ENCODE data around the gene USP30. TPM values are rescaled to one million over a fixed set of nuclear protein-coding genes. Genes with fewer than 3 reads are reported as not detected.

USP30 gene
- total and polyA plus RNA-seq, 9 of the 15 experiments (the other 6 are each of a cell fraction or from before 2014, with no cell fraction given): 1.4 to 15.2 (median 7.0) TPM

DNA sequence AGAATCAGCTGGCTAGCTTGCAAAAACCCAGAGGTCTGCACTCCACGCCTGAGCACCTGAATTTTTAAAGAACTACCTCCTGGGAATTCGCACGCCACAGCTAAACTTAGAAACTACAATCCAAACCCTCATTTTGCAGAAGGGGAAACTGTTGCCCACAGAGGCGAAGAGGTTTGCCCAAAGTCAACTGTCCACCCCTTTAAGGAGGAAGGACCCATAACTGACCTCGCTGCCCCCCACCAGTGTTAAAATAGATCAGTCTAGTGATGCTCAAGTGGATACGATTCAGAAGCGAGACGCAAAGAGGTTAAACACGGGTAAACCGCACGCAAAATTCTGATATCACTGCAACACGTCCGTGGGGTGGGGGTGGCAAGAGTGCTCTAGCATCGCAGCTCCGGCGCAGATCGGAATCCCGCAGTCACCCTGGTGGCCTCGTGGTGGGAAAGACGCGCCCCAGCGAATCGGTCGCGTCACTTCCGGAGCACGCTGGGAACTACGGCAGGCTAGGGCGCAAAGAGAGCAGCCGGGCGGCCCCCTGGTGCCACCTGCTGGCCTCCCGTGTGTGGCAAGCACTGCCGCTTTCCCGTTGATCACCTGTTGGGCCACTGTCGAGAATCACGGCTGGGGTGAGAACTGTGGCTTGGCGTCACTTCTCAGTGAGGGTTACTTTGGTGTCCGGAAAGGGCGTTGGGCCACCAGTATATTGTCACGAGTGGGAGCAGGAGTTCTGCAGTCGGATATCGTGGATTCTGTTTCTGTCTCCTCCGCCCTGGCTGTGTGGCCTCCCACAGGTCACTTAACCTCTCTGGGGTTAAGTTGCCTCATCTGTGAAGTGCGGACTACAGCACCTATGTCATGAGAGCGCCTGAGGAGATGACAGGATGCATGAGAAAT lies 40.9 kb downstream of the USP30 start, which contains the start of gene ALKBH2 (continued):
- TF ChIP-seq, protein P1, sequence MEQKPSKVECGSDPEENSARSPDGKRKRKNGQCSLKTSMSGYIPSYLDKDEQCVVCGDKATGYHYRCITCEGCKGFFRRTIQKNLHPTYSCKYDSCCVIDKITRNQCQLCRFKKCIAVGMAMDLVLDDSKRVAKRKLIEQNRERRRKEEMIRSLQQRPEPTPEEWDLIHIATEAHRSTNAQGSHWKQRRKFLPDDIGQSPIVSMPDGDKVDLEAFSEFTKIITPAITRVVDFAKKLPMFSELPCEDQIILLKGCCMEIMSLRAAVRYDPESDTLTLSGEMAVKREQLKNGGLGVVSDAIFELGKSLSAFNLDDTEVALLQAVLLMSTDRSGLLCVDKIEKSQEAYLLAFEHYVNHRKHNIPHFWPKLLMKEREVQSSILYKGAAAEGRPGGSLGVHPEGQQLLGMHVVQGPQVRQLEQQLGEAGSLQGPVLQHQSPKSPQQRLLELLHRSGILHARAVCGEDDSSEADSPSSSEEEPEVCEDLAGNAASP (IDR thresholded peaks at IDR 0.05): no peak
- TF ChIP-seq NONO (IDR thresholded peaks at IDR 0.05; ENCODE audit: low read depth in 2 of 2, low read length in 1 of 2) (0 out of 4 replicates have a peak, but pooled peaks of 1 of the 2 experiments have one; percentile 23), ZFP1 (CRISPR knock-in tag; IDR thresholded peaks at IDR 0.05) (no peak), CBX3 (IDR thresholded peaks at IDR 0.05; ENCODE audit: borderline replicate concordance in 1 of 2, low read length in 2 of 2) (peak in 1 of 2 experiments; percentile 92; a peak in 1 of 3 replicates), CCNT2 (IDR thresholded peaks at IDR 0.05; ENCODE audit: borderline replicate concordance, extremely low read depth, insufficient read length, low read depth, low read length) (peak; percentile 39), BCL6 (CRISPR knock-in tag; IDR thresholded peaks at IDR 0.05) (no peak), ZNF239 (CRISPR knock-in tag; IDR thresholded peaks at IDR 0.05) (no peak), RHOXF2B (CRISPR knock-in tag; conservative IDR thresholded peaks at IDR 0.05) (no peak), HDAC3 (IDR thresholded peaks at IDR 0.05; ENCODE audit: borderline replicate concordance, partially characterized antibody) (no peak), MAFF (IDR thresholded peaks at IDR 0.05; ENCODE audit: low read length) (no peak), ZNF354B (CRISPR knock-in tag; IDR thresholded peaks at IDR 0.05) (no peak), HLTF (IDR thresholded peaks at IDR 0.05) (peak; percentile 49; the same call in 1 of the 2 replicates), ZNF740 (CRISPR knock-in tag; IDR thresholded peaks at IDR 0.05) (peak; percentile 82), ZNF740 (tag; IDR thresholded peaks at IDR 0.05) (no peak; a peak in 1 of 4 replicates), MECOM (CRISPR knock-in tag; IDR thresholded peaks at IDR 0.05) (no peak)
- TF ChIP-seq, protein P2, sequence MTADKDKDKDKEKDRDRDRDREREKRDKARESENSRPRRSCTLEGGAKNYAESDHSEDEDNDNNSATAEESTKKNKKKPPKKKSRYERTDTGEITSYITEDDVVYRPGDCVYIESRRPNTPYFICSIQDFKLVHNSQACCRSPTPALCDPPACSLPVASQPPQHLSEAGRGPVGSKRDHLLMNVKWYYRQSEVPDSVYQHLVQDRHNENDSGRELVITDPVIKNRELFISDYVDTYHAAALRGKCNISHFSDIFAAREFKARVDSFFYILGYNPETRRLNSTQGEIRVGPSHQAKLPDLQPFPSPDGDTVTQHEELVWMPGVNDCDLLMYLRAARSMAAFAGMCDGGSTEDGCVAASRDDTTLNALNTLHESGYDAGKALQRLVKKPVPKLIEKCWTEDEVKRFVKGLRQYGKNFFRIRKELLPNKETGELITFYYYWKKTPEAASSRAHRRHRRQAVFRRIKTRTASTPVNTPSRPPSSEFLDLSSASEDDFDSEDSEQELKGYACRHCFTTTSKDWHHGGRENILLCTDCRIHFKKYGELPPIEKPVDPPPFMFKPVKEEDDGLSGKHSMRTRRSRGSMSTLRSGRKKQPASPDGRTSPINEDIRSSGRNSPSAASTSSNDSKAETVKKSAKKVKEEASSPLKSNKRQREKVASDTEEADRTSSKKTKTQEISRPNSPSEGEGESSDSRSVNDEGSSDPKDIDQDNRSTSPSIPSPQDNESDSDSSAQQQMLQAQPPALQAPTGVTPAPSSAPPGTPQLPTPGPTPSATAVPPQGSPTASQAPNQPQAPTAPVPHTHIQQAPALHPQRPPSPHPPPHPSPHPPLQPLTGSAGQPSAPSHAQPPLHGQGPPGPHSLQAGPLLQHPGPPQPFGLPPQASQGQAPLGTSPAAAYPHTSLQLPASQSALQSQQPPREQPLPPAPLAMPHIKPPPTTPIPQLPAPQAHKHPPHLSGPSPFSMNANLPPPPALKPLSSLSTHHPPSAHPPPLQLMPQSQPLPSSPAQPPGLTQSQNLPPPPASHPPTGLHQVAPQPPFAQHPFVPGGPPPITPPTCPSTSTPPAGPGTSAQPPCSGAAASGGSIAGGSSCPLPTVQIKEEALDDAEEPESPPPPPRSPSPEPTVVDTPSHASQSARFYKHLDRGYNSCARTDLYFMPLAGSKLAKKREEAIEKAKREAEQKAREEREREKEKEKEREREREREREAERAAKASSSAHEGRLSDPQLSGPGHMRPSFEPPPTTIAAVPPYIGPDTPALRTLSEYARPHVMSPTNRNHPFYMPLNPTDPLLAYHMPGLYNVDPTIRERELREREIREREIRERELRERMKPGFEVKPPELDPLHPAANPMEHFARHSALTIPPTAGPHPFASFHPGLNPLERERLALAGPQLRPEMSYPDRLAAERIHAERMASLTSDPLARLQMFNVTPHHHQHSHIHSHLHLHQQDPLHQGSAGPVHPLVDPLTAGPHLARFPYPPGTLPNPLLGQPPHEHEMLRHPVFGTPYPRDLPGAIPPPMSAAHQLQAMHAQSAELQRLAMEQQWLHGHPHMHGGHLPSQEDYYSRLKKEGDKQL (CRISPR knock-in tag; IDR thresholded peaks at IDR 0.05; ENCODE audit: borderline replicate concordance): no peak
- TF ChIP-seq, protein P3, sequence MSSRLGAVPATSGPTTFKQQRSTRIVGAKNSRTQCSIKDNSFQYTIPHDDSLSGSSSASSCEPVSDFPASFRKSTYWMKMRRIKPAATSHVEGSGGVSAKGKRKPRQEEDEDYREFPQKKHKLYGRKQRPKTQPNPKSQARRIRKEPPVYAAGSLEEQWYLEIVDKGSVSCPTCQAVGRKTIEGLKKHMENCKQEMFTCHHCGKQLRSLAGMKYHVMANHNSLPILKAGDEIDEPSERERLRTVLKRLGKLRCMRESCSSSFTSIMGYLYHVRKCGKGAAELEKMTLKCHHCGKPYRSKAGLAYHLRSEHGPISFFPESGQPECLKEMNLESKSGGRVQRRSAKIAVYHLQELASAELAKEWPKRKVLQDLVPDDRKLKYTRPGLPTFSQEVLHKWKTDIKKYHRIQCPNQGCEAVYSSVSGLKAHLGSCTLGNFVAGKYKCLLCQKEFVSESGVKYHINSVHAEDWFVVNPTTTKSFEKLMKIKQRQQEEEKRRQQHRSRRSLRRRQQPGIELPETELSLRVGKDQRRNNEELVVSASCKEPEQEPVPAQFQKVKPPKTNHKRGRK (tag; IDR thresholded peaks at IDR 0.05): no peak

All from K562 (cell line).